GM23248 (cell line): ENCODE results near the gene UNC93B1.

Source experiments
- EZH2 ChIP-seq: fragments of 200-600 bp; sonication (generic); IDR thresholded peaks from 2 replicates; pipeline ENCODE4 v1.6.1; 2018; ENCODE audit warnings: antibody characterized with exemption, mild to moderate bottlenecking; ENCODE audit not compliant: insufficient read depth, poor library complexity, severe bottlenecking
- EZH2phosphoT487 ChIP-seq: fragments of 200-600 bp; sonication (generic); IDR thresholded peaks from 2 replicates; pipeline ENCODE4 v1.6.1; 2018; ENCODE audit warnings: antibody characterized with exemption, moderate library complexity, mild to moderate bottlenecking, low read depth; ENCODE audit not compliant: insufficient read depth

DNA sequence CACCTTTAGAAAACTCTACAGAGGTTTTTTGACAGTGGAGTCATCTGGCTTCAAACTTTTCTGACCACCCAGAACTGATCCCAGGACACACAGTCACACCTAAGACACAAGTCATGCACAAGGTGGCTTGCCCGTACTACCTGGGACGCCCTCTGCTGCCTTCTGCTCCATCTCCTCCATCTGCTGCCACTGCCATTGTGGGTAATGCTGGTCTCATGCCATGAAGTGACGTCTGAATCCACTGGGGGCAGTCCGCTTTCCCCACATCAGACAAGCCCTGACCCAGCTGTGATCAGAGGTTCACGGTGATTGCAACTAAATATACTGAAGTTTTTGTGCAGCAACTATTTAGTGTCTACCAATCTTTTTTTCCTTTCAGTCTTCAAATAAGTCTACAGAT, 21.1 kb upstream of the UNC93B1 start:
- no peak for TF ChIP-seq EZH2phosphoT487
- TF ChIP-seq EZH2 = no peak
